Measurements from ENCODE around the gene ACTR2.

GRCh38 chr2:65231892-65232477 lies 4.4 kb downstream of the ACTR2 start:
- TF ChIP-seq, protein P1, sequence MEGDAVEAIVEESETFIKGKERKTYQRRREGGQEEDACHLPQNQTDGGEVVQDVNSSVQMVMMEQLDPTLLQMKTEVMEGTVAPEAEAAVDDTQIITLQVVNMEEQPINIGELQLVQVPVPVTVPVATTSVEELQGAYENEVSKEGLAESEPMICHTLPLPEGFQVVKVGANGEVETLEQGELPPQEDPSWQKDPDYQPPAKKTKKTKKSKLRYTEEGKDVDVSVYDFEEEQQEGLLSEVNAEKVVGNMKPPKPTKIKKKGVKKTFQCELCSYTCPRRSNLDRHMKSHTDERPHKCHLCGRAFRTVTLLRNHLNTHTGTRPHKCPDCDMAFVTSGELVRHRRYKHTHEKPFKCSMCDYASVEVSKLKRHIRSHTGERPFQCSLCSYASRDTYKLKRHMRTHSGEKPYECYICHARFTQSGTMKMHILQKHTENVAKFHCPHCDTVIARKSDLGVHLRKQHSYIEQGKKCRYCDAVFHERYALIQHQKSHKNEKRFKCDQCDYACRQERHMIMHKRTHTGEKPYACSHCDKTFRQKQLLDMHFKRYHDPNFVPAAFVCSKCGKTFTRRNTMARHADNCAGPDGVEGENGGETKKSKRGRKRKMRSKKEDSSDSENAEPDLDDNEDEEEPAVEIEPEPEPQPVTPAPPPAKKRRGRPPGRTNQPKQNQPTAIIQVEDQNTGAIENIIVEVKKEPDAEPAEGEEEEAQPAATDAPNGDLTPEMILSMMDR (IDR thresholded peaks at IDR 0.05) = no peak
- no peak for TF ChIP-seq EP300 (IDR thresholded peaks at IDR 0.05; ENCODE audit: low read depth)
- TF ChIP-seq POLR2A (IDR thresholded peaks at IDR 0.05) = no peak
- no peak for TF ChIP-seq POLR2AphosphoS5 (IDR thresholded peaks at IDR 0.05)
